KOPT-K1 (cell line): ENCODE data around the gene FCN1.
"Not testable (repeated sequence)": the region's sequence is repeated elsewhere in the genome, so short reads cannot be mapped to it uniquely, and the experiment has no call there.

Source experiments
- H3K27ac ChIP-seq: fragments of 200-600 bp; sonication (generic); 2 replicates; pipeline ENCODE4 v1.5.1; 2016; ENCODE audit warnings: antibody characterized with exemption, mild to moderate bottlenecking, low read depth, low read length; ENCODE audit not compliant: poor library complexity, severe bottlenecking
- H3K36me3 ChIP-seq: fragments of 200-600 bp; sonication (generic); 2 replicates; pipeline ENCODE4 v1.5.1; 2017; ENCODE audit warnings: antibody characterized with exemption, mild to moderate bottlenecking, low read length, moderate library complexity; ENCODE audit not compliant: insufficient read depth
- H3K9me3 ChIP-seq: fragments of 200-600 bp; sonication (generic); 2 replicates; pipeline ENCODE4 v1.5.1; 2017; ENCODE audit warnings: antibody characterized with exemption, low read length, mild to moderate bottlenecking; ENCODE audit not compliant: insufficient read depth, poor library complexity, severe bottlenecking

The FCN1 gene

GRCh38 chr9:134957945-134958227 is 40.2 kb upstream of the FCN1 start:
- H3K36me3 ChIP-seq = no peaks in the 10 kb centered on the region
- no peaks in the 10 kb centered on the region for H3K9me3 ChIP-seq
- no peak overlapping the region for H3K27ac ChIP-seq

GRCh38 chr9:134957165-134957944 is 39.6 kb upstream of the FCN1 start:
- no peaks in the 10 kb centered on the region for H3K36me3 ChIP-seq
- no peaks in the 10 kb centered on the region for H3K9me3 ChIP-seq
- no peak overlapping the region for H3K27ac ChIP-seq

DNA sequence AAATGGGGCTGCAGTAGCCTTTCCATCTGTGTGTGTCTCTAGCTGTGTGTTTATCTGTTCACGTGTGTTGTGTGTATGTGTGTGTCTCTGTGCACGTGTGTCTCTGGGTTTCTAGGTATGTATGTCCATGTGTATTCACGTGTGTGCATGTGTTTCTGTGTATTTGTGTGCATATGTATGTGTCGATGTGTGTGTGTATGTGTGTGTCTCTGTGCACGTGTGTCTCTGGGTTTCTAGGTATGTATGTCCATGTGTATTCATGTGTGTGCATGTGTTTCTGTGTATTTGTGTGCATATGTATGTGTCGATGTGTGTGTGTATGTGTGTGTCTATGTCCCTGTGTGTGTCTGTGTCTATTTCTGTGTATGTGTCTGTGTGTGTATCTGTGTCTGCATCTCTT is 38.7 kb upstream of the FCN1 start:
- H3K36me3 ChIP-seq, H3K9me3 ChIP-seq, H3K27ac ChIP-seq: not testable (repeated sequence)

DNA sequence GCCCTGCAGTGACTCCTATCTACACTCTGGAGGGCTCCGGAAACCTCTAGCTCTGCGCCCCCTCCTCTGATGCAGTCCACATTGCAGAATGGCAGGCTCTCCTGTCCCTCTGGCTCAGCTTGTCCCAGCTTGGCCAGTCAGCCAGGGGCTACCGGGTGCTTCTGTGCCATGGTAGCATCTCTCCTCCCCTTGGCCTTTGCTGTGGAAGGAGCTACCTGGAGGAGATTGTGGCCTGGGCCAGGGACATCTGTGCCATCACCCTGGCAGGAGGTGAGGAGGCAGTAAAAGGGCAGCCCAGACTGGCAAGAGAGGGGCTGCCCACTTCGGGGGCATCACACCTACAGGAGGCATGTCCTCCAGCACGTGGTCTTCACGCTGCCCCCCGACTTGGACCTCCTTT is 38.1 kb upstream of the FCN1 start:
- no peak overlapping the region for H3K27ac ChIP-seq
- no peaks in the 10 kb centered on the region for H3K9me3 ChIP-seq
- H3K36me3 ChIP-seq = no peaks in the 10 kb centered on the region

- no peaks in the 10 kb centered on the region for H3K9me3 ChIP-seq
- no peaks in the 10 kb centered on the region for H3K36me3 ChIP-seq
- H3K27ac ChIP-seq = no peak overlapping the region
Observed at GRCh38 chr9:134955156-134955555, 37.4 kb upstream of the FCN1 start.

DNA sequence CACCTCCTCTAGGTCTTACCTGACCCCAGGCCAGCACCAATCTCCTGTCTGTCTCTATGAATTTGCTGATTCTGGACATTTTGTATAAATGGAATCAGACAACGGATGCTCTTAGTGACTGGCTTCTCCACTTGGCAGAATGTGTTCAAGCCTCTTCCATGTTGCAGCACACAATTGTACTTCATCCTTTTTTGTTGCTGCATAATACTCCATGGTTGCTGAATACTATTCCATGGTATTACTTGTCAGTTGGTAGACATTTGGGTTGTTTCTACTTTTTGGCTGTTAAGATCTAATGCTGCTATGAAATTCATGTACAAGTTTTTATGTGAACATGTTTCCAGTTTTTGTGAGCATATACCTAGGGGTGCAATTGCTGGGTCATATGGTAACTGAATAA is 34.3 kb upstream of the FCN1 start:
- no peak overlapping the region for H3K27ac ChIP-seq
- no peaks in the 10 kb centered on the region for H3K36me3 ChIP-seq
- no peaks in the 10 kb centered on the region for H3K9me3 ChIP-seq

DNA sequence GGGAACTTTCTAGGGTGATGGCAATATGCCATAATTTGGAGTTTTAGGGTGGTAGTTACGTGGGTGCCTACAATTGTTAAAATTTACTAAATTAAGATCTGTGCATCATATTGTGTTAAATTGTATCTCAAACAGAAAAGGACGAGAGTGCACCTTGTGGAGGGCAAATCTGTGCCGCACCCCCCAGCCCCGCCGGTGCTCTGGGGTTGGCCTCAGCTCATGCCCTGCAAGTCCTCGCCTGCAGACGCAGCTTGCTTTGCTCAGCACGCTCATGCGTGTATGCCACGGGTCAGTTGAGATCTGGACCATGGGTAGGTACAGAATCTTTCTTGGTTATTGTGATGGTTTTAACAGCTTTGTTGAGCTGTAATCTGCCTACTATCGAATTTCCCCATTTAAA is 33.7 kb upstream of the FCN1 start:
- no peaks in the 10 kb centered on the region for H3K36me3 ChIP-seq
- no peak overlapping the region for H3K27ac ChIP-seq

DNA sequence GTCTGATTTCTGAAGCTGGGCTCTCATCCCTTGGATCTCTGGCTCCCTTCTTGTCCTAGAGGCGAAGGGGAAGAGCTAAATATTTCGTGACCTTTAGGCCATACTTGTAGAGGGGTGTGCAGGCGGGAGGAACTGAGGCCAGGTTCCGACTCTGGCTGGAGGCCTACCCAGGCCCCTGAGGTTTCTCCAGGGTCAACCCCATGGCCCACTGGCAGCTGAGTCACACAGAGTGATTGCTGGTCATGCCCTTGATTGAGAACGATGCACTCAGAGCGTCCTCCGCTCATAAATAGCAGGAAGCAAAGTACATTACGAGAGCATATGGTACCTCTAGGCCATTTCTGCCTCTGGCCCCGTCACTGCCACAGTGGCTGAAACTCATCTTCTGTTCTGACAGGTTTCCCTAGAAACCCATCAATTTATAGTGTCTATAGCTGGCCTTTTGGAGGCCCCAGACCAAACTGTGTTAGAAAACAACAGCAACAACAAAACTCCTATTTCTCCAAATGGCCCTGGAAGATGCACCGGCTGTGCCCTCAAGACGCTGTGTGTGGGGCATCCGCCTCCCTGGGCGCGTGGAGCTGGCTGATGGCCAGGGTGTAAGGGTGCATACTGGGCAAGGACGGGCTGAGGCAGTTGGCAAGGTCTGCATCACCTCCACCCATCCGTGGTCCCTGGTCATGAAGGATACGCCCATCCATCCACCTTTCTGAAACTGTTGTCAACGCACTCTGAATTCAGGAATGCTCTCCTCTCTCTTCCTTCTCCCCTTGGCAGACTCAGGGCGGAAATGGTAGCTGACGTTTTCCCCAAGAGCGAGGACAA is 32.9 kb upstream of the FCN1 start:
- Histone ChIP-seq H3K9me3 (no peaks in the 10 kb centered on the region), H3K36me3 (no peaks in the 10 kb centered on the region), H3K27ac (no peak overlapping the region)

More for the DNA sequence above, 33.7 kb upstream of the FCN1 start:
- no peaks in the 10 kb centered on the region for H3K9me3 ChIP-seq

GRCh38 chr9:134949681-134950385 is 32.1 kb upstream of the FCN1 start:
- no peaks in the 10 kb centered on the region for H3K9me3 ChIP-seq
- no peak overlapping the region for H3K27ac ChIP-seq
- H3K36me3 ChIP-seq = no peaks in the 10 kb centered on the region

GRCh38 chr9:134948149-134948548 is 30.4 kb upstream of the FCN1 start:
- H3K36me3 ChIP-seq = no peaks in the 10 kb centered on the region
- no peaks in the 10 kb centered on the region for H3K9me3 ChIP-seq
- no peak overlapping the region for H3K27ac ChIP-seq

- H3K27ac ChIP-seq = no peak overlapping the region
Observed at GRCh38 chr9:134947265-134947955, 29.7 kb upstream of the FCN1 start.

DNA sequence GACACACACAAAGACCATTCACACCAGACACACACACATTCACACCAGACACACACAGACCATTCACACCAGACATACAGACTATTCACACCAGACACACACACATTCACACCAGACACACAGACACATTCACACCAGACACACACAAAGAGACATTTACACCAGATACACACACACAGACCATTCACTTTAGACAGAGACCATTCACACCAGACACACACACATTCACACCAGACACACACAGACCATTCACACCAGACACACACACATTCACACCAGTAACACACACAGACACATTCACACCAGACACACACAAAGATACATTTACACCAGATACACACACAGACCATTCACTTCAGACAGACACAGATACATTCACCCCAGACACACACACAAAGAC is 29.0 kb upstream of the FCN1 start:
- Histone ChIP-seq H3K36me3 (no peaks in the 10 kb centered on the region), H3K9me3 (no peaks in the 10 kb centered on the region), H3K27ac (no peak overlapping the region)

More at GRCh38 chr9:134947265-134947955, 29.7 kb upstream of the FCN1 start:
- Histone ChIP-seq H3K36me3 (no peaks in the 10 kb centered on the region), H3K9me3 (no peaks in the 10 kb centered on the region)

- no peaks in the 10 kb centered on the region for H3K36me3 ChIP-seq
- H3K27ac ChIP-seq = no peak overlapping the region
- no peaks in the 10 kb centered on the region for H3K9me3 ChIP-seq
Observed at GRCh38 chr9:134945509-134946275, 28.0 kb upstream of the FCN1 start.

GRCh38 chr9:134944916-134945315 is 27.2 kb upstream of the FCN1 start:
- H3K27ac ChIP-seq = no peak overlapping the region
- no peaks in the 10 kb centered on the region for H3K36me3 ChIP-seq
- H3K9me3 ChIP-seq = no peaks in the 10 kb centered on the region
